GM12801 (cell line): ENCODE measurements around the gene ARHGEF28.

Source experiments
- TF ChIP-seq, protein P1 (sequence below): IDR thresholded peaks from one replicate; pipeline ENCODE4 v1.5.1; 2011; ENCODE audit warnings: control low read depth; ENCODE audit not compliant: insufficient read length; ENCODE audit errors: extremely low read depth

ARHGEF28 gene

DNA sequence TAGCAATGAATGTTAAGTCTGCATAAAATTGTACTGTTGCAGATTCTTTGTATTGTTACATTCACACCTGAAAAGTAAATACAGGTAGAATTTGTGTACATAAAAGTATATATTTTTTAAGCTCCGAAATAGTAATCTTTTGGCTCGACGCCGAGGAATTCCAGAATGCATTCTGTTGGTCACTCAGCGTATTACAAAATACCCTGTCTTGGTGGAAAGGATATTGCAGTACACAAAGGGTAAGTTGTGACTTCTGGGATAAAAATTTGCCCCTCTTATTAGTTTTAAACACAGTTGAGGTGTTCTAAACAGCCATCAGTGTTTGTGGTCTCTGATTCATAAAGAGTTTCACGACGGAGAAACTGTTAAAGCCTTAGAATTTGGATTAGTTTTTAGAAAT, 257.6 kb downstream of the ARHGEF28 start:
- TF ChIP-seq, protein P1, sequence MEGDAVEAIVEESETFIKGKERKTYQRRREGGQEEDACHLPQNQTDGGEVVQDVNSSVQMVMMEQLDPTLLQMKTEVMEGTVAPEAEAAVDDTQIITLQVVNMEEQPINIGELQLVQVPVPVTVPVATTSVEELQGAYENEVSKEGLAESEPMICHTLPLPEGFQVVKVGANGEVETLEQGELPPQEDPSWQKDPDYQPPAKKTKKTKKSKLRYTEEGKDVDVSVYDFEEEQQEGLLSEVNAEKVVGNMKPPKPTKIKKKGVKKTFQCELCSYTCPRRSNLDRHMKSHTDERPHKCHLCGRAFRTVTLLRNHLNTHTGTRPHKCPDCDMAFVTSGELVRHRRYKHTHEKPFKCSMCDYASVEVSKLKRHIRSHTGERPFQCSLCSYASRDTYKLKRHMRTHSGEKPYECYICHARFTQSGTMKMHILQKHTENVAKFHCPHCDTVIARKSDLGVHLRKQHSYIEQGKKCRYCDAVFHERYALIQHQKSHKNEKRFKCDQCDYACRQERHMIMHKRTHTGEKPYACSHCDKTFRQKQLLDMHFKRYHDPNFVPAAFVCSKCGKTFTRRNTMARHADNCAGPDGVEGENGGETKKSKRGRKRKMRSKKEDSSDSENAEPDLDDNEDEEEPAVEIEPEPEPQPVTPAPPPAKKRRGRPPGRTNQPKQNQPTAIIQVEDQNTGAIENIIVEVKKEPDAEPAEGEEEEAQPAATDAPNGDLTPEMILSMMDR, result no peak

DNA sequence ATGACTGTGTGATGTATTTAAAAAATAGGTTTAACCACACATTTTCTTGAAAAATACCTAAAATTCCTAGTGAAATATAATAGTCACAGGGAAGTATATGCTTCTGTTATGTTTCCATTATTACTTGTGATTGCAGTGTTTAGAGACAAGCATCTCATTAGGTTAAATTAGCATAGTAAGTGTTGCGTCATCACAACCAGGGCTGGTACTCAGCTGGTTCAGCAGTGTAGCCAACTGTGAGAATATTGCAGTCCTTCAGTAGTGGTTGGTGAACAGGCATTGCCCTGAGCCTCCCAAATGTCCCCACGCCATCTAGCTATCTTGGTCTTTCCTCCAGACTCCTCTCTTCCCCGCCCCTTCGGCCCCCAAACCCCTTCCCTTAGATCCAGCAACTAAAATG, 261.7 kb downstream of the ARHGEF28 start:
- TF ChIP-seq, protein P1, result no peak

DNA sequence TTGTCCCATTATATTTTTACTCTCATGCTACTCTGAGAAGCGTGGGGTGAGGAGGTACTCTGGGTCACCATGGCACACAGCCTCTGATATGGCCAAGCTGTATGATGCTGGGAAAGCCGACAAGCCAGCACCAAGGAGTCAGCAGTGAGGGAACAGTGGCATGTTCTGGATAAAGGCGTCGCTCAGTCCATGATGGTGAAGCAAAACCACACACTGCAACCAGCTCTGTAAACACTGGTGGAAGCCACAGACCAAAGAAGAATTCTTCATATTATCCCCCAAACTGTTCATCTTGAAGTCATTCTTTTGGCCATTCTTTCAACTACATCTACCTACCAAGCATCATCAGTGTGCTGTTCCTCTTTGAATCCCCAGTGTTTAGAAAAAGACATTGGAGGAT, 264.6 kb downstream of the ARHGEF28 start:
- TF ChIP-seq, protein P1, result no peak

DNA sequence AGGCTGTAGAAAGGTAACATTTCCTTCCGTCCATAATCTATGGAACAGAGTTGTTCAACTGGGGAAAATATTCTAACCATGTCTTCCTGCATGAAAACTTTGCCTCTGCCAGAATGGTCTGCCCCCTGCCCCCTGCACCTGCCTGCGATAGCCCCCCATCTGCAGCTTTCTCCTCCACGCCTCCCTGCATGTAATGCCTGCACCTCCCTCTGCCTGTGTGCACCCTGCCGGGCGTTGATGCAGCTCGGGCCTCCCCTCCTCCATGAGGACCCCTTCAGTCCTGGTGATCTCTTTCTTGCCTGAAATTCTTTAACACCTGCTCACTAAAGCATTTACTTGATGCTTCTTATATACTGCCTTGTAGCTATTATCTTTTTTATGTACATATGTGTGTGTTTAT, 266.2 kb downstream of the ARHGEF28 start:
- TF ChIP-seq, protein P1, result no peak

DNA sequence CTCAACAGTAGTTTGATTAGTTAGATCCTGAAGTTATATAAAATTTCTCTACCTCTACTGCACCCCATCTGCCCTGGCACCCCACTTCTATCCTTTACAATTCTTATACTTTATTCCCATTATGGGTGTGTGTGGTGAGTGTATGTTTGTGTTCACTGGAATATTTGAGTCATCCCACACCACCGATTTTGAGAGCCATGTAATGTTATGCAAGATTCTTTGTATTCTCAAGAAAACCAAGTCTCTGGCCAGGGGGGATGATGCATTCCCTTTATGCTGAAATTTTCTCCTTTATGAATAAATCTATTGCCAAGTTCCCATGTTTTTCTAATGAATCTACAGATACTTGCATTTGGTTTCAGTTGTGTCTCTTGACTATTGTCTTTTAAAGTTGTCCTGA, 266.8 kb downstream of the ARHGEF28 start:
- TF ChIP-seq, protein P1, result no peak

DNA sequence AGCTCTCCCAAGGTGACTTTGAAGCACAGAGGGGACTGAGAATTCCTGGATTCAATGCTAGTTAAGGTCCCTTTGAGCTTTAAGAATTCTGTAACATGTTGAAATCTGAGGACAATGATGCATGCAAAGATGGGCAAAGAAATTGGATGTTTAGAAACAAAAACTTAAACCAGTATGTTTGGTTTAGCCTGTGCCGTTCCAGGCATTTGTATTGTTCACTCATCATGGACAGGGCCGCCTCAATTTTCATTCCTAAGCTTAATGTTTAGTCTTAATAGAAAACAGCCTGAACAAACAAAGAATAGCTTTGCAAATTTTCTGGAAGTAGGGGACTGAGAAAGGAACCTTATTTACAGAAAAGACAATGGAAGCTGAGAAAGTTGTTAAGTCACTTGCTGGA, 267.8 kb downstream of the ARHGEF28 start:
- TF ChIP-seq, protein P1, result no peak

DNA sequence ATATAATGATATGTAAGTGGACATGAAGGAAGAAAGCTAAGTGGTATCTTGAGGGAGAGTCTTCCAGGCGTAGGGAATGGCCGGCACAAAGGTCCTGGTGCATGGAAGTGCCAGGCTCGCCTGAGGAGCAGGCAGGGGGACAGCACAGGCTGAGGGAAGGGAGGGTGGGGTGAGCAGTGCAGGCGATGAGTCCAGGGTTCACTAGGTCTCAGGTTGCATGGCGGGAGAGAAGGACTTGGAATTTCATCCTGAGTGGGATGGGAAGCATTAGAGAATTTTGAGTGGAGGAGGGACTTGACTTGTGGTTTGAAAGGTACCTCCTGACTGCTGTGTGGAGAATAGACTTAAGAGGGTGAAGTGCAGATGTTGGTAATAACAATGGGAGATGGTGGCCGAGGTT, 268.9 kb downstream of the ARHGEF28 start:
- TF ChIP-seq, protein P1, result no peak

DNA sequence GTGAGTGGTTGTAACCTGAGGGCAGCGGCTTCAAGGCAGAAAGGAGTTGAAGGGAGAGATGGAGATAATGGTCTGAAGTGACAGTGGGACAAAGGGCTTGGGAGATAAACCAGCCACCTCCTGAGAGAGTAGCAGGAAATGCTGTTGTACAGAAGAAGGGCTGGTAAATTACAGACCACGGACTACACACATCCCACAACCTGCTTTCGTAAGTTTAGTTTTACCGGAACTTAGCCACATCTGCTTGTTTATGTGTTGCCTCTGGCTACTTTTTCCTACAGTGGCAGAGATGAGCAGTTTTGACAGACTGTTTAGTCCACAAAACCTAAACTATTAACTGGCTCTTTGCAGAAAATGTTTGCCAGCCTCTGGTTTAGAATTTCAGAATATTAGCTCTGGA, 269.5 kb downstream of the ARHGEF28 start:
- TF ChIP-seq, protein P1, result no peak
